Measurements from ENCODE around the gene SELENOM.

Gene SELENOM

GRCh38 chr22:31127181-31127772, 19.9 kb upstream of the SELENOM start:
- TF ChIP-seq CTCF (conservative IDR thresholded peaks at IDR 0.05; ENCODE audit: low read depth) = no peak
- no peak overlapping the region for H3K27ac ChIP-seq
- POLR2A ChIA-PET (ENCODE audit: low non-redundant PET) = no interaction called here
- no peak for DNase-seq (ENCODE audit: low spot score)
- CTCF ChIA-PET = interaction anchor here (0.5 kb wide), 1 partner anchor 19 kb away, joined by 4 read pairs; no protein-coding TSS in a partner anchor

DNA sequence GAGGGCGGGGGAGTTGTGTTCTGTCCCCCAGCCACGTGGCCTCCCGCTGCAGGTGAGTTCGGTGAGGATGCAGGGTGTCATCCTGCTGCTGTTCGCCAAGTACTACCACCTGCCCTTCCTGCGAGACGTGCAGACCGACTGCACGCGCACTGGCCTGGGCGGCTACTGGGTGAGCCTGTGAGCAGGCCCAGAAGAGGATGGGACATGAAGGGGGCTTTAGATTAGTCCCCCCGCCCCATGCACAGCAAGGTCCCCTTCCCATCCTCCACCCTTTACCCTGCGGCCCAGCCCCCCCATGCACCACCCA, 19.5 kb upstream of the SELENOM start:
- no peak for DNase-seq (ENCODE audit: low spot score)
- ChIA-PET CTCF (interaction anchor here (0.5 kb wide), 1 partner anchor 19 kb away, joined by 4 read pairs; no protein-coding TSS in a partner anchor), POLR2A (ENCODE audit: low non-redundant PET) (no interaction called here)
- no peak for TF ChIP-seq CTCF (conservative IDR thresholded peaks at IDR 0.05; ENCODE audit: low read depth)
- no peak overlapping the region for H3K27ac ChIP-seq

- DNase-seq (ENCODE audit: low spot score) = no peak
- no peak overlapping the region for H3K27ac ChIP-seq
- TF ChIP-seq CTCF (conservative IDR thresholded peaks at IDR 0.05; ENCODE audit: low read depth) = no peak
- CTCF ChIA-PET = no interaction called here
- POLR2A ChIA-PET (ENCODE audit: low non-redundant PET) = no interaction called here
These were observed 18.9 kb upstream of the SELENOM start for GRCh38 chr22:31126128-31126868.

- POLR2A ChIA-PET (ENCODE audit: low non-redundant PET) = no interaction called here
- no peak for TF ChIP-seq CTCF (conservative IDR thresholded peaks at IDR 0.05; ENCODE audit: low read depth)
- DNase-seq (ENCODE audit: low spot score) = no peak
- CTCF ChIA-PET = no interaction called here
- no peak overlapping the region for H3K27ac ChIP-seq
These were observed 18.3 kb upstream of the SELENOM start for GRCh38 chr22:31125521-31126117.

DNA sequence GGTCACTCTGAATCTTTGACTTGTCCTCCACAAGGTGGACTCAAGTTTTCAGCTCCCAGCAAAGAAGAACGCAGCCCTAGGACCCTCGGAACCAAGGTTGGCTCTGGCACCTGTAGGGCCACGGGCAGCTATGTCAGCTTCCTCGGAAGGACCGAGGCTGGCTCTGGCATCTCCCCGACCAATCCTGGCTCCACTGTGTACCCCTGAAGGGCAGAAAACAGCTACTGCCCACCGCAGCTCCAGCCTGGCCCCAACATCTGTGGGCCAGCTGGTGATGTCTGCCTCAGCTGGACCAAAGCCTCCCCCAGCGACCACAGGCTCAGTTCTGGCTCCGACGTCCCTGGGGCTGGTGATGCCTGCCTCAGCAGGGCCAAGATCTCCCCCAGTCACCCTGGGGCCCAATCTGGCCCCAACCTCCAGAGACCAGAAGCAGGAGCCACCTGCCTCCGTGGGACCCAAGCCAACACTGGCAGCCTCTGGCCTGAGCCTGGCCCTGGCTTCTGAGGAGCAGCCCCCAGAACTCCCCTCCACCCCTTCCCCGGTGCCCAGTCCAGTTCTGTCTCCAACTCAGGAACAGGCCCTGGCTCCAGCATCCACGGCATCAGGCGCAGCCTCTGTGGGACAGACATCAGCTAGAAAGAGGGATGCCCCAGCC, 17.6 kb upstream of the SELENOM start:
- DNase-seq (ENCODE audit: low spot score) = no peak
- no peak overlapping the region for H3K27ac ChIP-seq
- no peak for TF ChIP-seq CTCF (conservative IDR thresholded peaks at IDR 0.05; ENCODE audit: low read depth)
- ChIA-PET POLR2A (ENCODE audit: low non-redundant PET) (no interaction called here), CTCF (no interaction called here)

DNA sequence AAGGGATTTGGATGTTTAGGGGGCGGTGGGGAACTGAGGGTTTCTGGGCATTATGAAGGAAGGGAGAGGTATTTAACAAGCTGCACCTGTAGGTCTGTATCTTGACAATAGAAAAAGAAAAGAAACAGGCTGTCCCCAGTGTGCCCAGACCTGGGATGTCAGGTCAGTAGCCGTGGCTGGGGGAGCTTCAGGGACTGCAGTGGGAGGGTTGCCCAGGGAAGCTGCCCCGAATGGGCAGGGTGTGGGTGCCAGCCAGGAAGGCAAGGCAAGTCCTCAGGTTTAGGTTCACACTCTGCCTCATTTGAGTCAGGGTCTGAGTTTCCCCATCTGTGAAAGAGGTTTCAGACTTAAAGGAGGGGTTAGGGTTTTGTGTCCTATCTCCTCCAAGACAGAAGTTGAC, 16.9 kb upstream of the SELENOM start:
- no peak overlapping the region for H3K27ac ChIP-seq
- CTCF ChIA-PET = no interaction called here
- POLR2A ChIA-PET (ENCODE audit: low non-redundant PET) = no interaction called here
- TF ChIP-seq CTCF (conservative IDR thresholded peaks at IDR 0.05; ENCODE audit: low read depth) = no peak
- no peak for DNase-seq (ENCODE audit: low spot score)

Measured in RWPE1 (cell line).